Erythroblast (primary cell): ENCODE results near the gene HEMGN.
A peak's percentile ranks its signal among the peaks of the same experiment; 100 is the strongest.

ENCODE experiments used
- DNase-seq, 2 experiments: peaks; one replicate each; lab custom pipeline; 2025; lab: John Stamatoyannopoulos, UW
- GATA1 ChIP-seq: IDR thresholded peaks from 2 replicates; pipeline ENCODE4 v1.6.1; 2011; ENCODE audit warnings: low read depth, mild to moderate bottlenecking, control low read depth, low read length, moderate library complexity
- POLR2A ChIP-seq: IDR thresholded peaks from 2 replicates; pipeline ENCODE4 v1.6.1; 2011; ENCODE audit warnings: mild to moderate bottlenecking, low read length

HEMGN gene

GRCh38 chr9:97907046-97907445, 30.9 kb downstream of the HEMGN start:
- DNase-seq, result no peak
- TF ChIP-seq GATA1, result no peak
- TF ChIP-seq POLR2A, result no peak

- DNase-seq, result no peak
Observed at GRCh38 chr9:97906236-97906831, 31.6 kb downstream of the HEMGN start.

GRCh38 chr9:97905228-97905627, 32.7 kb downstream of the HEMGN start:
- TF ChIP-seq POLR2A, result no peak
- no peak for TF ChIP-seq GATA1
- no peak for DNase-seq

More at GRCh38 chr9:97906236-97906831, 31.6 kb downstream of the HEMGN start:
- TF ChIP-seq GATA1 (no peak), POLR2A (no peak)

- TF ChIP-seq GATA1 (no peak), POLR2A (no peak)
- no peak for DNase-seq
Observed at GRCh38 chr9:97904725-97905124, 33.2 kb downstream of the HEMGN start.

- TF ChIP-seq GATA1 (no peak), POLR2A (no peak)
- DNase-seq, result no peak
Observed at GRCh38 chr9:97903177-97903576, 34.8 kb downstream of the HEMGN start.

- peak; percentile 46 to 66 for DNase-seq
- TF ChIP-seq GATA1, result no peak
- TF ChIP-seq POLR2A, result no peak
Observed at GRCh38 chr9:97900738-97901565, 37.0 kb downstream of the HEMGN start.

GRCh38 chr9:97900103-97900737, 37.8 kb downstream of the HEMGN start:
- TF ChIP-seq POLR2A, result no peak
- no peak for TF ChIP-seq GATA1
- no peak for DNase-seq

GRCh38 chr9:97895695-97896332, 42.2 kb downstream of the HEMGN start:
- DNase-seq, result peak; percentile 25 to 27
- no peak for TF ChIP-seq POLR2A
- TF ChIP-seq GATA1, result no peak

- no peak for DNase-seq
- no peak for TF ChIP-seq POLR2A
- no peak for TF ChIP-seq GATA1
Observed at GRCh38 chr9:97895211-97895610, 42.8 kb downstream of the HEMGN start.

- DNase-seq, result no peak
- no peak for TF ChIP-seq POLR2A
- no peak for TF ChIP-seq GATA1
Observed at GRCh38 chr9:97892421-97892820, 45.6 kb downstream of the HEMGN start.

GRCh38 chr9:97891736-97892135, 46.2 kb downstream of the HEMGN start:
- TF ChIP-seq POLR2A, result no peak
- no peak for TF ChIP-seq GATA1
- DNase-seq, result no peak

- TF ChIP-seq POLR2A, result no peak
- no peak for TF ChIP-seq GATA1
- DNase-seq, result peak; percentile 34 to 65
Observed at GRCh38 chr9:97889941-97890887, 47.8 kb downstream of the HEMGN start.

GRCh38 chr9:97880336-97880735, 57.6 kb downstream of the HEMGN start:
- DNase-seq, result no peak
- TF ChIP-seq POLR2A (no peak), GATA1 (no peak)
